Activated CD4-positive, alpha-beta T cell treated with anti-CD3 and anti-CD28 coated beads, Interleukin-2, amount 10 ng/mL, durations not matched to agents 7 days and 5 days (primary cell): ENCODE measurements around the gene NEK3. TPM values are rescaled to one million over a fixed set of nuclear protein-coding genes. Genes with fewer than 3 reads are reported as not detected.

Experiments used
- CTCF ChIA-PET: fragments of 350-600 bp; sonication (Branson Sonifier 250); formaldehyde crosslinking; loops from one replicate; lab custom pipeline; 2021; ENCODE audit warnings: antibody characterized with exemption; lab: Charles Lee
- POLR2A ChIA-PET: fragments of 350-600 bp; sonication (Branson Sonifier 250); formaldehyde crosslinking; loops from one replicate; lab custom pipeline; 2021; ENCODE audit warnings: antibody characterized with exemption; lab: Charles Lee
- DNase-seq: peaks from one replicate; pipeline ENCODE4 v3.0.0-alpha.2; 2020
- H3K27ac Mint-ChIP-seq: one replicate; pipeline ENCODE4 v1.8.0; 2021; ENCODE audit warnings: mild to moderate bottlenecking, moderate library complexity, mixed read lengths
- H3K27me3 Mint-ChIP-seq: one replicate; pipeline ENCODE4 v1.8.0; 2021; ENCODE audit warnings: mixed read lengths
- H3K36me3 Mint-ChIP-seq: one replicate; pipeline ENCODE4 v1.8.0; 2021; ENCODE audit warnings: low read depth, mixed read lengths
- H3K4me1 Mint-ChIP-seq: one replicate; pipeline ENCODE4 v1.8.0; 2021; ENCODE audit warnings: mixed read lengths
- H3K4me3 Mint-ChIP-seq: one replicate; pipeline ENCODE4 v1.8.0; 2021; ENCODE audit warnings: mild to moderate bottlenecking, moderate library complexity, mixed read lengths
- H3K9me3 Mint-ChIP-seq: one replicate; pipeline ENCODE4 v1.8.0; 2021; ENCODE audit warnings: mixed read lengths
- total RNA-seq, 2 experiments: library from RNA; stranded (reverse); gene quantifications; one replicate each; pipeline ENCODE4 v1.2.3, GENCODE V29; 2021

The NEK3 gene
- total RNA-seq, 2 experiments from 2014 or later: 3.7 to 5.1 TPM

DNA sequence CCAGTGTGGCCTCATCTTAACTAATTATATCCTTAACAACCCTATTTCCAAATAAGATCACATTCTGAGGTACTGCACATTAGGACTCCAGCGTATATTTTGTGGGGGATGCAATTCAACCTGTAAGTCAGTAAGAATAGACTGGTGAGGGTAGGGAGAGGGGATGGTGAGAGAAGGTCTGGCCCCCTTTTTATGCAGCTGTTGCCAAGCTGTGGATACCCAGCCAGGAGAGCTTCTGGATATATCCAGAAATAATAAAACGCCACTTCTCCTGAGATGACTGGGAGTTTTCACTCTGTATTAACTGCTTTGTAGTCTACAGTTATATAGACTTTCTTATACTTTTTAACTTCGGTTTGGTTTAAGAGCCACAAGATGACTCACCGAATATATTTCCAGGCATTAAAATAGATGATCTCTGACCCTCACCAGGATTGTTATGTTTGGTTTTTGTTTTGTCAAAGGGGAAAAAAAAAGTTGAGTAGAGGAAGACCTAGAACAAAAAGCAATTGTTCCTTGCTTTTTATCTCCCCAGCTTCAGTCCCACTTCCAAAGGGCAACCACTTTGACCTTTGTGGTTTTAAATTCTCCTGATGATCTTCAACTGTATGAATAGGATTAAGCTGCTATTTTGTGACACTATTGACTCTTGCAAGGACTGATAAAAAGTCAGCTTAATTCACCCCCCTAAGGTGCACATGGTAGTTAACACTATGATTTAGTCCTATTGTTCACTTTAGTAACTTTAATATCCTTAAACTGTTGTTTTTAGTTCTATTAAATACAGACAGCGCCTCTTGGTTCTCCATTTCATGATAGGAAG, 3.1 kb upstream of the NEK3 start:
- Mint-ChIP-seq H3K27me3 (no peaks in the 10 kb centered on the region), H3K36me3 (peaks cover 10% of the 10 kb centered on the region), H3K4me1 (peaks cover 43% of the 10 kb centered on the region), H3K9me3 (no peaks in the 10 kb centered on the region), H3K4me3 (no peak overlapping the region), H3K27ac (no peak overlapping the region)
- ChIA-PET CTCF (interaction anchor here (0.6 to 4.0 kb wide), 2 partner anchors 11 to 51 kb away, joined by 5 to 14 read pairs; no protein-coding TSS in a partner anchor), POLR2A (no interaction called here)
- no peak for DNase-seq

DNA sequence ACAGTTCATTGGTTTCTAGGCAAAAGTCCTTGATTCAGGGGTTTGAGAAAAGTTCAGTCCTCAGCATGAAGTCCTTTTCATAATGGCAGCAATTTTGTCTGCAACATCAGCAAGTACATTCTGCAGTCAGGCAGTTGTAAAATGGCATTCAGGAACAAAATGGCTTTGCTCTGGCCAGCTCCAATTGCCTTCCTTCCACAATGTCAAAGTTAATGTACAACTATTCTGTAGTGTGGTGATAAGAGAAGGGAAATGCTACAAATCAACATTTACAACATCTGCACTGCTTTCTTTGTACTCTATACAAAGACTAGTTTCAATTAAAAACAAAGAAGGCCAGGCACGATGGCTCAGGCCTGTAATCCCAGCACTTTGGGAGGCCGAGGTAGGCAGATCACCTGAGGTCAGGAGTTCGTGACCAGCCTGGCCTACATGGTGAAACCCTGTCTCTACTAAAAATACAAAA, 1.8 kb upstream of the NEK3 start:
- H3K4me3 Mint-ChIP-seq: no peak overlapping the region
- DNase-seq: no peak
- CTCF ChIA-PET: interaction anchor here (1.5 to 4.0 kb wide), 2 partner anchors 9 to 13 kb away, joined by 5 to 14 read pairs; no protein-coding TSS in a partner anchor
- POLR2A ChIA-PET: no interaction called here
- no peak overlapping the region for H3K27ac Mint-ChIP-seq
- H3K27me3 Mint-ChIP-seq: no peaks in the 10 kb centered on the region
- peaks cover 4% of the 10 kb centered on the region for H3K36me3 Mint-ChIP-seq
- H3K9me3 Mint-ChIP-seq: no peaks in the 10 kb centered on the region
- H3K4me1 Mint-ChIP-seq: peaks cover 52% of the 10 kb centered on the region

DNA sequence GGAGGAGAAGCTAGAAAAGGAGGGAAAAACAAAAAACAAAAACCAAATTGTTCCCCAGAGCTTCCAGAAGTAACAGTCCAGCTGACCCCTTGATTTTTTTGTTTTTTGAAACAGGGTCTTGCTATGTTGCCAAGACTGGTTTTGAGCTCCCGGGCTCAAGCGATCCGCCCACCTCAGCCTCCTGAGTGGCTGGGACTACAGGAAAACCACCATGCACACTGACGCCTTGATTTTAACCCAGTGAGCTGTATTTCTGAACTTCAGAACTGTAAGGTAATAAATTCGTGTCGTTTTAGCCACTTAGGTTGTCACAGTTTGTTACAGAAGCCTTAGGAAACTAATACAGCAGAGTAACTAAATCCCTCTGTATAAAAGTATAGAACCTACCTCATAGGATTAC, 1.1 kb upstream of the NEK3 start:
- H3K9me3 Mint-ChIP-seq: no peaks in the 10 kb centered on the region
- ChIA-PET CTCF (interaction anchor here (0.8 to 4.0 kb wide), 4 partner anchors 10 to 30 kb away, joined by 3 to 14 read pairs (median 6); no protein-coding TSS in a partner anchor), POLR2A (no interaction called here)
- H3K4me3 Mint-ChIP-seq: no peak overlapping the region
- peak overlapping the region; percentile 58 for H3K27ac Mint-ChIP-seq
- no peaks in the 10 kb centered on the region for H3K27me3 Mint-ChIP-seq
- peaks cover 1% of the 10 kb centered on the region for H3K36me3 Mint-ChIP-seq
- no peak for DNase-seq
- H3K4me1 Mint-ChIP-seq: peaks cover 52% of the 10 kb centered on the region

DNA sequence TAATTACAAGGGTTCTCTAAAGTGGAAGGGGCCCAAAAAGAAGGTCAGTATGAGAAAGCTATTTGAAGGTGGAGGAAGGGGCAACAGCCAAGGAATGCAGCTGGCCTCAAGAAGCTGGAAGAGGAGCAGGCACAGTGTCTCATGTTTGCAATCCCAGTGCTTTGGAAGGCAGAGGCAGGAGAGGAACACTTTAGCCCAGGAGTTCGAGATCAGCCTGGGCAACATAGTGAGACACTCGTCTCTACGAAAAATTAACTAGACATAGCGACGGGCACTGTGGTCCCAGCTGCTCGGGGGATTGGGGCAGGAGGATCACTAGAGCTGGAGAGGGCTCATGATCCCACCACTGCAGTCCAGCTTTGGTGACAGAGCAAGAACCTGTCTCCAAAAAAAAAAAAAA, 656 bp upstream of the NEK3 start:
- ChIA-PET POLR2A (no interaction called here), CTCF (interaction anchor here (0.7 to 4.0 kb wide), 6 partner anchors 10 to 43 kb away, joined by 3 to 14 read pairs (median 4); no protein-coding TSS in a partner anchor)
- H3K27me3 Mint-ChIP-seq: no peaks in the 10 kb centered on the region

DNA sequence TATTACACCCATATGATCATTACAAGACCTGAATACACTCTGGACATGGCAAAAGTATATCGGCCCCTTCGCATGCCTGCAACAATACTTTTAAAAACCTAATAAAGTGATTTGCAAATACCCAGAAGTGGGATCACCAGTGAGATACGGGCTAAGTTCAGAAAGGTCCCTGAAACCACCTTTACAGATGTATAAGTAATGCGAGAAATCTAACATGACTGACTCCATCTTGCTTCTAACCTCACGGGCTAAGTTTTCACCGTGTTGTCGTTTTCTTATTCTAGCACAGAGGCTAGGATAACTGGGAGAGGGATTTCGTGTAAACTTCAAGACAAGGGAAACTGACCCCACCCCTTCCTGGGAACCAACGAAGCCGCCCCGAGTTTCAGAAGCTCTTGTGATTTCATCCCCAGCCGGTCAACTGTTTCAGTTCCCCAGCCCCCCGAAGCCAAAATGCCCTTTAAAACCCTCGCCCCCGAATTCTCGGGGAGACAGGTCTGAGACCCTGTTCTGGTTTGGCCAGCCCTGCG, 703 bp downstream of the NEK3 start:
- Mint-ChIP-seq H3K36me3 (no peaks in the 10 kb centered on the region), H3K27ac (peak overlapping the region; percentile 91), H3K9me3 (no peaks in the 10 kb centered on the region), H3K4me1 (peaks cover 52% of the 10 kb centered on the region), H3K27me3 (no peaks in the 10 kb centered on the region), H3K4me3 (peak overlapping the region; percentile 82)
- DNase-seq: no peak
- POLR2A ChIA-PET: no interaction called here
- CTCF ChIA-PET: no interaction called here

More for the DNA sequence above, 656 bp upstream of the NEK3 start:
- Mint-ChIP-seq H3K36me3 (no peaks in the 10 kb centered on the region), H3K9me3 (no peaks in the 10 kb centered on the region), H3K4me1 (peaks cover 52% of the 10 kb centered on the region), H3K4me3 (peak overlapping the region; percentile 82), H3K27ac (peak overlapping the region; percentile 83)
- no peak for DNase-seq

DNA sequence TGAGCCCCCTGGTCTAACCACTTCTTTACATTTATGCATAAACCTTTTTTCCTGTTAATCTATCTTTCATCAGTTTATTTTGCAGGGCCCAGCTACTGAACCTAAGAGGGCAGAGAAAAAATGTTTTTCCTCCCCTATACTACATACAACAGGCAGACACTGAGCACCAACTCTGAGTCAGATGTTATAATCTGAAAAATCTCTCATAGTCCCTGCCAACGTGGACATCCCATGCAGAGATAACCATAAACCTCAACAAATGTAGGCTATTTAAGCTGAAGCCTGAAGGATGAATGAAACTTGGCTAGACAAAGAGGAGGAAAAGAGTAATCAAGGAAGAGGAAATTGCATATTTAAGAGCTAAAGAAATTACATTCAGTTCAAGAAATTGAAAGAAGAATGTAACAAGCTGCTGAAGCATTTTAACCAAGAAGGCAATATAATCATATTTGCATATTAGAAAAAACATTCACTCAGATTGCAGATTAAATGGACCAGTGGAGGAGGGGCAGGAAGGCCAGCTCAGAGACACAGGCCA, 2.6 kb downstream of the NEK3 start:
- H3K4me3 Mint-ChIP-seq: no peak overlapping the region
- no peaks in the 10 kb centered on the region for H3K27me3 Mint-ChIP-seq
- ChIA-PET POLR2A (no interaction called here), CTCF (no interaction called here)
- no peak for DNase-seq
- no peaks in the 10 kb centered on the region for H3K9me3 Mint-ChIP-seq
- peaks cover 38% of the 10 kb centered on the region for H3K4me1 Mint-ChIP-seq
- no peak overlapping the region for H3K27ac Mint-ChIP-seq
- no peaks in the 10 kb centered on the region for H3K36me3 Mint-ChIP-seq

DNA sequence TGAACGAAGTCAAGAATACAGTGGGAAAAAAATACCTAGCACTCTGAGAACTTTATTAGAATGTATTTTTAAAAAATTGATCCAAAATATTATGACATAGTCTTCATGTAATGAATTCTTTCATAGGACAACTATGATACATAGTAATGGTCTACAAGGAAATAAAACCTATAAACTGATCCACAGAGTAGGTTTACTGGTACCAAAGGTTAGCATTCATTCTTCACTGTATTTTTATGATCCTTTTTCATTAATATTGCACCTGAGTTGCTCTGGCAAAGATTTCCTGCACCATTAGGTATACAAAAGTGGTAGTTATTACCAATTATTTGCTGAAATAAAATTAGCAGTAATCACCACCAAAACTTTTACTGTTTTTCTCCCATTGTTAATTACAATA, 4.2 kb downstream of the NEK3 start:
- peaks cover 29% of the 10 kb centered on the region for H3K4me1 Mint-ChIP-seq
- CTCF ChIA-PET: interaction anchor here (0.6 to 1.1 kb wide), 5 partner anchors 9 to 541 kb away, joined by 3 to 5 read pairs (median 3); no protein-coding TSS in a partner anchor
- no peak for DNase-seq
- H3K9me3 Mint-ChIP-seq: no peaks in the 10 kb centered on the region
- peaks cover 3% of the 10 kb centered on the region for H3K36me3 Mint-ChIP-seq
- H3K27me3 Mint-ChIP-seq: no peaks in the 10 kb centered on the region
- H3K27ac Mint-ChIP-seq: no peak overlapping the region
- H3K4me3 Mint-ChIP-seq: no peak overlapping the region
- POLR2A ChIA-PET: no interaction called here

DNA sequence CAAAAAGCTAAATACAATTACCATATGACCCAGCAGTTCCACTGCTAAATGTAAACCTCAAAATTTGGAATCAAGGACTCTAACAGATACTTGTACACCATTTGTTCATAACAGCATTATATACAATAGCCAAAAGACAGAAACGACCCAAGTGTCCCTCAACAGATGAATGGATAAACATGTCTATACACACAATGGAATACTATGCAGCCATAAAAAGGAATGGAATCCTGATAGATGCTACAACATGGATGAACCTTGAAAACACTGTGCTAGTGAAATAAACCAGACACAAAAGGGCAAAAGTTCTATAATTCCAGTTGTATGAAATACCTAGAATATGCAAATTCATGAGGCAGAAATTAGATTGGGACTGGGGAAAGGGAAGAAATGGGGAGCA, 12.2 kb downstream of the NEK3 start:
- no peak overlapping the region for H3K27ac Mint-ChIP-seq
- H3K4me3 Mint-ChIP-seq: no peak overlapping the region
- peaks cover 13% of the 10 kb centered on the region for H3K36me3 Mint-ChIP-seq
- H3K9me3 Mint-ChIP-seq: peaks cover 4% of the 10 kb centered on the region
- ChIA-PET POLR2A (no interaction called here), CTCF (no interaction called here)
- no peaks in the 10 kb centered on the region for H3K27me3 Mint-ChIP-seq
- H3K4me1 Mint-ChIP-seq: no peaks in the 10 kb centered on the region
- DNase-seq: no peak

DNA sequence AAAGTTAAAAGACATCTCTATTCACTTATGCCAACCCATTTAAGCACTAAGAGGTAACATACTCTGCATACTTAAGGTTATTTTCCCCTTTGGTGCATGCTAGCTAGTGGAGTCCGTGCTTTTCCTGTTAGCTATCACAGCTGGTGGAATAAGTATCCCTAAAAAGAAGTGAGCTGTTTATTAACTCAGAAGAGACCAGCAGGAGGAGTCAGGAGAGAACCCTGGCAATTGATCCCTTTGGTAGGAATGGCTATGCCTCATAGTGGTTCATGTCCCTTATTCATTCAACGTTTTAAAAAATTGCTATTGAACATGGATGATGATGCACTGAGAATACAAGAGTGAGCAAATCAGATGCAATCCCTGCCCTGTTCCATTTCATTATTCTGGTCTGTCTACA, 18.1 kb downstream of the NEK3 start:
- no peak overlapping the region for H3K27ac Mint-ChIP-seq
- H3K36me3 Mint-ChIP-seq: peaks cover 1% of the 10 kb centered on the region
- CTCF ChIA-PET: interaction anchor here (0.6 kb wide), 1 partner anchor 14 kb away, joined by 3 read pairs; no protein-coding TSS in a partner anchor
- H3K4me1 Mint-ChIP-seq: no peaks in the 10 kb centered on the region
- POLR2A ChIA-PET: no interaction called here
- no peak overlapping the region for H3K4me3 Mint-ChIP-seq
- no peak for DNase-seq
- no peaks in the 10 kb centered on the region for H3K27me3 Mint-ChIP-seq
- no peaks in the 10 kb centered on the region for H3K9me3 Mint-ChIP-seq

DNA sequence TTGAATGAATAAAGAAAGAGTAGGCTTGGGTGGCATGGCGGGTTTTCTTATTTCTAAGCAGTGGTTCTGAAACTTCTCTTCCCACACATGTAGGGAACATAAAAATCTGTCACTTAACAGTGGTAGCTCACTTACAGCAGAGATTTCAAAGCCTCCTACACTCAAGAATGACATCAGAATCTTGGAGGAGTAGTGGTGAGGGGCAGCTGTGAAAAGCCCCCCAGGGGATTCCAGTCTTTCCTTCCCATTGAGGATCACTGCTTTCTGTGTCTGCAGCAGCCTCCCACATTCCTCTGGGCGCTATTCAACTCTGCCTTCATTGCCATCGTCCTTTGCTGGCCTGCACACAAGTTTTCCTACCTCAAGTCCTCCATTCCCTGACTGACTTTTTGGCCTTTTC, 21.9 kb downstream of the NEK3 start:
- no peak overlapping the region for H3K4me3 Mint-ChIP-seq
- no peaks in the 10 kb centered on the region for H3K4me1 Mint-ChIP-seq
- no peaks in the 10 kb centered on the region for H3K36me3 Mint-ChIP-seq
- H3K27me3 Mint-ChIP-seq: no peaks in the 10 kb centered on the region
- ChIA-PET POLR2A (no interaction called here), CTCF (no interaction called here)
- no peak for DNase-seq
- no peaks in the 10 kb centered on the region for H3K9me3 Mint-ChIP-seq
- H3K27ac Mint-ChIP-seq: no peak overlapping the region

DNA sequence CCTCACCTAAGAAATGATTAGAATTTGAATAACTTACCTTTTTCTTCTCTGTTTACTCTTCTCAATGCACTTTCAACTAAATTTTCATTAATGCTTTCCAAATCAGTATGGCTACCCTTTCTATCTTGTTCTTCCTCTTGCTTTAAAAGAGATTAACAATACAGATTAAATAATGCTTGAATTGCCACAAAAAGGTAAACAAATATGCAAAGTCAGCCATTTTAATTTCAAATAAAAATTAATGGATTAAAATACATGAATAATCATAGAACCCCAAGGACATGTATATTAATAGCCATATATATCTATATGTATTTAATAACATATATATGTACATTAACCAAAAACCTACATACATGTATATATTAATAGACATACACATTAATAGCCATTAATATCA, 22.6 kb downstream of the NEK3 start:
- Mint-ChIP-seq H3K27me3 (no peaks in the 10 kb centered on the region), H3K4me3 (no peak overlapping the region), H3K4me1 (no peaks in the 10 kb centered on the region), H3K27ac (no peak overlapping the region), H3K9me3 (no peaks in the 10 kb centered on the region), H3K36me3 (no peaks in the 10 kb centered on the region)
- CTCF ChIA-PET: interaction anchor here (0.7 kb wide), 1 partner anchor 10 kb away, joined by 3 read pairs; no protein-coding TSS in a partner anchor
- DNase-seq: no peak
- POLR2A ChIA-PET: no interaction called here

DNA sequence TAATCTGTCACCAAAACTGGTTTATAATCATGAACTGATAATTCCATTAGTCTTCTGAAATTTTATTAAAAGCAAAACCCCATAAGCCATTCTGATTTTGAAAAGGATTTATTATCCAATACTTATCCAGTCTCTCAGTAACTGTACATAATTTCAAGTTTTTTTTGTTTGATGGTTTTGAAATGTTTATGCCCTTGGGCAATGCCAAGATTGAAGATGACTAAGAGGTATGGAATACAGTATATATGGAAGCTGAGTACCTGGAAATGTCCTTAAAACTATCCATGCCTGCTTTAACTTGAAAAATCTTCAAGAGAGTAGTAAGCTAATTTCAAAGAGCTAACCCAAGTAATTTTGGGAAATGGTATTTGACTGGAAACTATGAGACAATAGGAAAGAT, 28.8 kb downstream of the NEK3 start:
- peaks cover 18% of the 10 kb centered on the region for H3K4me1 Mint-ChIP-seq
- no peak overlapping the region for H3K4me3 Mint-ChIP-seq
- CTCF ChIA-PET: no interaction called here
- no peak overlapping the region for H3K27ac Mint-ChIP-seq
- peaks cover 3% of the 10 kb centered on the region for H3K27me3 Mint-ChIP-seq
- no peaks in the 10 kb centered on the region for H3K9me3 Mint-ChIP-seq
- DNase-seq: no peak
- H3K36me3 Mint-ChIP-seq: no peaks in the 10 kb centered on the region
- POLR2A ChIA-PET: no interaction called here
